ENCODE results near the gene MORN5. TPM values are rescaled to one million over a fixed set of nuclear protein-coding genes. Genes with fewer than 3 reads are reported as not detected.

MORN5 gene

GRCh38 chr9:122246666-122247065 lies 87.0 kb downstream of the MORN5 start:
- Histone ChIP-seq H3K4ac (ENCODE audit: low read depth in 1 of 2, low read length in 2 of 2) (no peak overlapping the region), H3K4me3 (ENCODE audit: insufficient read depth in 1 of 2, low read depth in 1 of 2, low read length in 2 of 2) (no peak overlapping the region), H3K27ac (ENCODE audit: low read length, poor library complexity, severe bottlenecking) (no peak overlapping the region), H3K4me2 (ENCODE audit: low read length, poor library complexity, severe bottlenecking) (no peak overlapping the region), H3K27me3 (ENCODE audit: control insufficient read depth in 1 of 2, insufficient read depth in 1 of 2, low read length in 2 of 2) (no peaks in the 10 kb centered on the region), H4K8ac (ENCODE audit: low read length) (no peak overlapping the region), H3K9me3 (ENCODE audit: control insufficient read depth, low read length) (no peaks in the 10 kb centered on the region), H3K14ac (ENCODE audit: low read length in 2 of 2) (no peak overlapping the region), H2BK15ac (ENCODE audit: low read depth, poor library complexity, severe bottlenecking) (no peak overlapping the region), H3K9ac (ENCODE audit: low read length) (no peak overlapping the region), H3K18ac (ENCODE audit: low read depth in 1 of 2, low read length in 2 of 2) (no peak overlapping the region), H2BK12ac (ENCODE audit: low read length in 2 of 2) (no peak overlapping the region), H3K23ac (ENCODE audit: low read length in 2 of 2) (no peak overlapping the region), H3K4me1 (ENCODE audit: control insufficient read depth, insufficient read depth, low read depth, low read length) (no peaks in the 10 kb centered on the region), H4K91ac (ENCODE audit: low read length) (no peak overlapping the region), H3K36me3 (ENCODE audit: control insufficient read depth in 1 of 2, insufficient read depth in 2 of 2, low read depth in 1 of 2, low read length in 2 of 2) (peaks cover 30 to 88% of the 10 kb centered on the region in 2 experiments), H3K79me1 (replicated peaks; ENCODE audit: low read length, poor library complexity, severe bottlenecking) (peaks cover 15% of the 10 kb centered on the region), H2AFZ (ENCODE audit: low read depth, low read length) (no peak overlapping the region), H2BK120ac (ENCODE audit: low read depth, low read length) (no peak overlapping the region), H2BK5ac (ENCODE audit: low read depth, low read length, poor library complexity, severe bottlenecking) (no peak overlapping the region), H2AK5ac (ENCODE audit: low read length, severe bottlenecking) (no peak overlapping the region)
- WGBS = 89% methylated on average over 3 of the region's 3 CpGs
- no peak for DNase-seq

DNA sequence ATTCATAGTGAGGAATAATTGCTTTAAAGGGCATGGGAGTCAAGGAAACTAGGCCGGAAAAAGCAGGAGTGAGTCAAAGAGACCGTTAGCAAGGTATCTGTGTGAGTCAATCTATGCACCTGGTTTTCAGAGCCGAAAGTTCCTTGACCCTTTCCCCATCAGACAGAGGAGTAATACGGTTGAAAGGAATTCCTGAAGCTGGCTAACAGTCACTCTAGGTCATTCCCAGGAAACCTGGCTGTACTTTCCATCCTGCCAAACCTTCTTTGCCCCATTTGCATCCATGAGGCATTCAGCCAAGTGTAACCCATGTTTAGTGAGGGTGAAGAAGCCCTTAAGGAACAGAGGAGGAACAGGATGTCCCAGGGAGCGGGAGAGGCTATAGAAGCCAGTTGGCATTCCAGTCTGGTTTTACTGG lies 88.7 kb downstream of the MORN5 start:
- H2AK5ac ChIP-seq (ENCODE audit: low read length, severe bottlenecking) = no peak overlapping the region
- no peaks in the 10 kb centered on the region for H3K27me3 ChIP-seq (ENCODE audit: control insufficient read depth in 1 of 2, insufficient read depth in 1 of 2, low read length in 2 of 2)
- H3K9me3 ChIP-seq (ENCODE audit: control insufficient read depth, low read length) = no peaks in the 10 kb centered on the region
- no peak overlapping the region for H3K18ac ChIP-seq (ENCODE audit: low read depth in 1 of 2, low read length in 2 of 2)
- H3K14ac ChIP-seq (ENCODE audit: low read length in 2 of 2) = no peak overlapping the region
- no peak overlapping the region for H4K91ac ChIP-seq (ENCODE audit: low read length)
- no peak overlapping the region for H2BK5ac ChIP-seq (ENCODE audit: low read depth, low read length, poor library complexity, severe bottlenecking)
- no peak overlapping the region for H2AFZ ChIP-seq (ENCODE audit: low read depth, low read length)
- H3K4me3 ChIP-seq (ENCODE audit: insufficient read depth in 1 of 2, low read depth in 1 of 2, low read length in 2 of 2) = no peak overlapping the region
- peaks cover 25 to 88% of the 10 kb centered on the region in 2 experiments for H3K36me3 ChIP-seq (ENCODE audit: control insufficient read depth in 1 of 2, insufficient read depth in 2 of 2, low read depth in 1 of 2, low read length in 2 of 2)
- H3K9ac ChIP-seq (ENCODE audit: low read length) = no peak overlapping the region
- no peak overlapping the region for H3K23ac ChIP-seq (ENCODE audit: low read length in 2 of 2)
- WGBS = 98% methylated on average over 4 of the region's 5 CpGs
- H2BK15ac ChIP-seq (ENCODE audit: low read depth, poor library complexity, severe bottlenecking) = no peak overlapping the region
- H2BK120ac ChIP-seq (ENCODE audit: low read depth, low read length) = no peak overlapping the region
- H3K4me1 ChIP-seq (ENCODE audit: control insufficient read depth, insufficient read depth, low read depth, low read length) = no peaks in the 10 kb centered on the region
- DNase-seq = no peak
- no peak overlapping the region for H3K4me2 ChIP-seq (ENCODE audit: low read length, poor library complexity, severe bottlenecking)
- H3K79me1 ChIP-seq (replicated peaks; ENCODE audit: low read length, poor library complexity, severe bottlenecking) = peaks cover 25% of the 10 kb centered on the region
- H4K8ac ChIP-seq (ENCODE audit: low read length) = no peak overlapping the region
- H3K27ac ChIP-seq (ENCODE audit: low read length, poor library complexity, severe bottlenecking) = no peak overlapping the region
- no peak overlapping the region for H3K4ac ChIP-seq (ENCODE audit: low read depth in 1 of 2, low read length in 2 of 2)
- no peak overlapping the region for H2BK12ac ChIP-seq (ENCODE audit: low read length in 2 of 2)

Small RNA genes within 50 kb of the gene (small RNA-seq; reads per million reads assigned to genes)
- not detected for gene MIR4478 (ENCODE audit: low read depth)

Data from mesenchymal stem cell (in vitro differentiated cells and primary cell).